Measurements from ENCODE around the gene GNA12. TPM values are rescaled to one million over a fixed set of nuclear protein-coding genes. Genes with fewer than 3 reads are reported as not detected.

The GNA12 gene
- total RNA-seq (2022; extraction: Qiagen RNA extraction; ENCODE audit: low read depth) = 37.0 to 46.0 TPM (median 42.1 TPM) in 5 replicates

GRCh38 chr7:2844153-2845033, at the start of gene GNA12:
Gene GNA12 (minus strand): TSS chr7:2844308. CDS start chr7:2844161, 147 bp downstream.

GRCh38 chr7:2687881-2688318, 156.2 kb downstream of the GNA12 start, which contains the start of gene AMZ1:
Gene AMZ1 (plus strand): TSS chr7:2688202. CDS start chr7:2700452, 12,250 bp downstream.

Other genes starting within 250 kb of the GNA12 start
- gene TTYH3, start 212.3 kb downstream of the GNA12 start, total RNA-seq (2022; extraction: Qiagen RNA extraction; ENCODE audit: low read depth) = 37.1 to 57.9 TPM (median 52.9 TPM) in 5 replicates
- 0.02 to 0.05 TPM (median 0.03 TPM) in 3 of 5 replicates, not detected in the others for gene AMZ1, start 156.1 kb downstream of the GNA12 start, total RNA-seq (2022; extraction: Qiagen RNA extraction; ENCODE audit: low read depth)
- gene CARD11, start 199.6 kb upstream of the GNA12 start, total RNA-seq (2022; extraction: Qiagen RNA extraction; ENCODE audit: low read depth) = 1.5 to 2.4 TPM (median 1.9 TPM) in 5 replicates

Data from A549 treated with GW870086 at 1 μM for 4 hours (cell line).